Sigmoid colon (tissue), 4 donors: Measurements from ENCODE around the gene CEP112.

Experiments used
- CTCF ChIP-seq, 4 experiments: fragments of 450-650 bp in 3 of 4; fragments of 200-600 bp in 1 of 4; IDR thresholded peaks; one replicate each; pipeline ENCODE4 v1.5.1; 2016 to 2019; ENCODE audit warnings: antibody characterized with exemption in 4 of 4, mild to moderate bottlenecking in 3 of 4, moderate library complexity in 2 of 4
- EP300 ChIP-seq, 4 donors: sonication (generic); formaldehyde crosslinking; IDR thresholded peaks; one replicate each; pipeline ENCODE4 v1.6.1; 2017; ENCODE audit warnings: antibody characterized with exemption in 4 of 4

- TF ChIP-seq EP300 (IDR thresholded peaks at IDR 0.05) (no peak), CTCF (IDR thresholded peaks at IDR 0.05) (no peak)
These were observed 137.7 kb downstream of the CEP112 start for GRCh38 chr17:66054242-66054641.
